HG03025 (cell line): ENCODE data around the gene CDK3.
"Not testable (repeated sequence)": the region's sequence is repeated elsewhere in the genome, so short reads cannot be mapped to it uniquely, and the experiment has no call there.

Experiments used
- ATAC-seq: cut with Tn5 transposase; IDR thresholded peaks from one replicate; pipeline ENCODE4 v1.9.1; 2021; ENCODE audit warnings: mild to moderate bottlenecking, moderate library complexity; ENCODE audit not compliant: unreplicated experiment, low FRiP score

Gene CDK3

DNA sequence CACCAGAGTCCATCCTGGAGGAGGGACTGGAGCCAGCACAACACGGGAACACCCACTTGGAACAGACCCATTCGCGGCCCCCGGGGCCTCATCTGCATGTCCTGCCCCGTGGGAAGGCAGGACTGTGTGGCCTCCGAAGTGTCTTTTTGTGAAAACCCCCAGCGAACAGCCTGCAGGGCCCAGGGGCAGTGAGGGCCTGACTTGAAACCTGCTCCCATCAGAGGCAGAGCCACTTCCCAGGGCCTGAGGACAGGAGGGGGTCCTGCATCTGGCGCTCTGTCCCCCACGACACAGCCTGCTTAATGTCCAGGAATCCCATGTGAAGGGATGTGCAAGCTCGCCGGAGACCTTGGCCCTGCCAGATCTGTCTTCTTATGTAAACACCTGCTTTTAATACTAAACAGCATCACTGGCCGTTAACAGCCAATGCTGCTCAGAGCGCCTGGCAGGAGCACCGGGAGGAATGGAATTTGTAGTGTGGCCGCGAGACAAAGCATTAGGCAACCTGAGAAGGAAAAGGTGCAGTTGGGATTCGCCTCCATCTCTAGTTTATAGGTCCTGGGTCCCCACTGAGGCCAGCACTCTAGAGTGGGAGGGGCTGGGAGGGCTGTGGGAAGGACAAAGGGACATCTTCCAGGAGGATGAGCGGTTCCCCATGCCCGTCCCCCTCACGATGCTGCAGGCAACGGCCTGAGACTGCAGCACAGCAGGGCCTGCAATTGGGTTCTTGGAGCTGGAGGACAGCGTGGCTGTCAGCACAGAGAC is 36.0 kb downstream of the CDK3 start:
- ATAC-seq, result no peak

DNA sequence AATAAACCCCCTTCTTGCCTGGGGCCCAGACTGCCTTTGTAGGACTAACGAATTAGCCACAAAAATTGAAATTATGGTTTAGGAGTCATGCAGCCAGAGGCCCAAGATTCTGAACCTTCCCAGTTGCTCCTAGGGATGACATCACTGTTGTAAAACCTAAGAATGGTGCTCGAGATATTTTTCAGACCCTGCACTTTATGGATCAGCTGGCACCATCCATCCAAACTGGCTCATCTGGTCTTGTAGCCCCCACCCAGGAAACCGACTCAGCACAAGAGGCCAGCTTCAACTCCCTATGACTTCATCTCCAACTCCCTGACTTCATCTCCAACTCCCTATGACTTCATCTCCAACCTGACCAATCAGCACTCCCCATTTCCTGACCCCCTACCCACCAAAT is 37.4 kb downstream of the CDK3 start:
- no peak for ATAC-seq

DNA sequence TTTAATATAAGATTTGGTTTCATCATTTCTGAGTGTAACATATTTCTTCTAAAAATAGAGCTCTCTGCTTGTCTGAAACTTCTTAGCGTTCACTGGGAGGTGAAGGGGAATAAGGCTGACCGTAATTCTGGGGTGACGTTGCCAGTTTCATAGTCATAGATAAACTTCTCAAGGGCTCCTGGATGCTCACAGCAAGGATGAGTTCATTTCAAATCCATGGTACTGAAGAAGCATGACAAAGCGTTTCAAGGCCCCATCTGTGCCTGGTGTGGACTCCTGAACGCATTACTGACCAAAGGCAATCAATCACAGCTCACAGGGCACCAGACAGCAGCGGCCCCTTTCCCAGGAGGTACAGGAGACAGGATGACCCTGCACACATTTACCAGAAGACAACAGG is 38.5 kb downstream of the CDK3 start:
- no peak for ATAC-seq

GRCh38 chr17:76040376-76040775 is 39.7 kb downstream of the CDK3 start:
- ATAC-seq, result no peak

- ATAC-seq, result not testable (repeated sequence)
Observed at GRCh38 chr17:76042868-76043267, 42.2 kb downstream of the CDK3 start.

- ATAC-seq, result not testable (repeated sequence)
Observed at GRCh38 chr17:76044475-76045007, 43.9 kb downstream of the CDK3 start.

GRCh38 chr17:76046064-76046463 is 45.4 kb downstream of the CDK3 start:
- no peak for ATAC-seq

- ATAC-seq, result no peak
Observed at GRCh38 chr17:76048025-76048605, 47.5 kb downstream of the CDK3 start.

DNA sequence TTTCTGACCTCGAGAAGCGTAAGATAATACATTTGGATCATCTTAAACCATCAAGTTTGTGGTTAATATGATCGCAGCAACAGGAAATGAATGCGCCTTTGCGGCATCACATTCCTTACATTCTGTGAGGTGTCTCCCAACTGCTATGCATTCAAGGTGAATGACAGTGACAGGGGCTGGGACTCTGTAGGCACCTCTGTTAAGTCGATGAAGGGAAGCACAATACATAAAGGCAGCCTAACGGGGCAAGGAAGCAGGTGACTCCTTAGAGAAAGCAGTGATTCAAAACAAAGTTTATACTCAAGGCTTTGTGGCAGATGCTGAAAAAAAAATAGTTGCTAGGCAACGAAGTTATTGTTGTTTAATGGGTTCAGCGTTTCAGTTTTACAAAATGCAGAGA is 48.1 kb downstream of the CDK3 start:
- no peak for ATAC-seq

GRCh38 chr17:76049239-76049638 is 48.6 kb downstream of the CDK3 start:
- ATAC-seq, result no peak

DNA sequence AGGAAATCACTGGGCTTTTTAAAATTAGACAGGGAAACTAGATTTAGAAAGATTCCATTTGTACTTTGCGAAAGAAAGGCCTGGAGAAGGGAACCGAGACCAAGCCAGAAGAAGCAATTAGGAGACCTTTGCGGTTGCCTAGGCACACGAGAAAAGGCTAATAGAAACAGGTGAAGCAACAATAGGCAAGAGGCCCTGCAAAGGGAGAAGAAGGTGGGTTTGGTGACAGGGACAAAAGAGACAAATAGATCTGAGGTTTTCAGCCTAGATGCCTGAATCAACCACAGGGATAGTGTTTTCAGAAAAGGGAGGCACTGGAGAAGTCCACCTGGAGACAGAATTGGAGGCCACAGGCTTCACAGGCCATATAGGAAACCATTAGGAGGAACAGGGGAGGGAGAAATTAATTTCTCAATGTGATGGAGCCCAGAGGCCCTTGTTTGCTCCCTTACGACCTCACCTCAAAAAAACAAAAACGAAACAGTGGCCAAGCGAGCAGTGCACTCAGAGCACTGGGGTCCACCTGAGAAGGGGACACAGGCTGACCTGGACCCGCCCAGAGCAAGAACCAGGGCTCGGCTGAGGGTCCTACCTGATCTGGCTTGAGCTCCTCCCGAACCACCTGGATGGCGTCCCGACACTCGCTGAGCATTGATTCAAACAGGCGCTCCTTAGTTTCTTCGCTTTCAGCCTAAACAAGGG is 49.3 kb downstream of the CDK3 start:
- ATAC-seq, result no peak

GRCh38 chr17:76050538-76051467 is 50.1 kb downstream of the CDK3 start:
- ATAC-seq, result no peak

DNA sequence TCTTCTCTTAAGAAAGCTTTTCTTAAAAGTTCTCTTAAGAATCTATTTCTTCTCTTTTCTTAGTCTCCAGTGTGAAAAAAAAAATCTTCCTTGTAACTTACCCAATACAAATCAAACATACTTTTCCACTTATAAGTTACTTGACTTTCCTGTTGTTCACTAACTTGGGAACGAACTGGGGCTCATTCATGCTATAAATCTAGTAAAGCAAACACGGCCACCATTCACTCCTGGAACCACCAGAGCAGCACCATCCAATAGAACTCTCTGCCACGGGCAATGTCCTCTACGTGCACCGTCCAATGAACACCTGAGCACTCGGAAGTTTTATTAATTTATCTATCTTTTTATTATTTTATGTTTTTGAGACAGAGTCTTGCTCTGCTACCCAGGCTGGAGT is 50.9 kb downstream of the CDK3 start:
- ATAC-seq, result no peak

DNA sequence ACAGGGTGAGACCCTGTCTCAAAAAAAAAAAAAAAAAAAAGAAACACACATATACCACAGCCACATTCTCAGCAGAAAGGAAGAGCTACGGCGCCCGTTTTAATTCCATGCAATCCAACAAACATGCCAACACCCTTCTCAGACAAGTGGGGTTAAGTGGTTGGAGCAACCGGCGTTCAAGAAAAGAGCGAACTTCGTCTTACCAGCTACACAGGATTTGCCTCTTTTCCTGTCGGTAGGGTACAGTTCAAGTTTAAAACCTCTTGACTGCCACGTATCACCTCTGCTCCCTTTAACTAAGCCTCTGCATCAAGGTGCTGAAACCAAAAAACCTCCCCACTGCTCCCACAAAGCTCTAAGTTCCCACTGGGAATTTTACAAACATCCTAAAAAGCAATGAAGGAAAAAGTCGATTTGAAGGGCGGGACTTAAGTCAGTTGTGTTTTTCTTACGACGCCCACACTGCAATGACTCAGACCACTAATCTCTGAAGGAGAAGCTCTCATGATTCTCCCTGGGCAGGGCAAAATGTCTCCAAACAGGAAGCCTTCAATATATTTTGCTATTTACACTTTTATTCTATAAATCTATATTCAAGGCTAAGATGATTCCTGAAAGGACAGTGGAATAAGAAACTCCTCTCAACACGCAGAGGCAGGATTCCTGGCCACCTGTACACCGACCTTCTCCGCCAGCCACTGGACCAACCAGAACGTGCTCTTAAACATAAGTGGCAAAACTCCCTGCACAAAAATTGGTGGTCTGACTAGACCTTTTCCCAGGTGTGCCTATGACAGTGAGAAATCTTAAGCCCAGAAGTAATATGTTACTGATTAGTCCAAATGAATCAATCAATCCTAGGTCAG is 52.8 kb downstream of the CDK3 start:
- ATAC-seq, result no peak

GRCh38 chr17:76054112-76054476 is 53.4 kb downstream of the CDK3 start:
- ATAC-seq, result no peak
